Measurements from ENCODE around the gene SVIP.
A peak's percentile ranks its signal among the peaks of the same experiment; 100 is the strongest.

The SVIP gene

GRCh38 chr11:22828373-22828772 lies 1.2 kb downstream of the SVIP start:
- H3K27me3 ChIP-seq (ENCODE audit: control insufficient read depth, insufficient read depth, low read length): no peaks in the 10 kb centered on the region
- H3K36me3 ChIP-seq (ENCODE audit: insufficient read depth, low read length): peaks cover under 1% of the 10 kb centered on the region
- peaks cover 5% of the 10 kb centered on the region for H3K4me1 ChIP-seq (ENCODE audit: control insufficient read depth, insufficient read depth, low read length)
- H3K9me3 ChIP-seq (replicated peaks; ENCODE audit: low read length): no peaks in the 10 kb centered on the region
- H3K4me2 ChIP-seq (ENCODE audit: low read length): peak overlapping the region; percentile 79
- peak overlapping the region; percentile 76 for H3K9ac ChIP-seq (ENCODE audit: low read depth, low read length)
- peak overlapping the region; percentile 80 for H3K4me3 ChIP-seq (ENCODE audit: low read length)

GRCh38 chr11:22822203-22822602 lies 7.4 kb downstream of the SVIP start:
- Histone ChIP-seq H3K36me3 (ENCODE audit: insufficient read depth, low read length) (peaks cover 3% of the 10 kb centered on the region), H3K4me3 (ENCODE audit: low read length) (no peak overlapping the region), H3K9ac (ENCODE audit: low read depth, low read length) (no peak overlapping the region), H3K4me1 (ENCODE audit: control insufficient read depth, insufficient read depth, low read length) (no peaks in the 10 kb centered on the region), H3K9me3 (replicated peaks; ENCODE audit: low read length) (no peaks in the 10 kb centered on the region), H3K4me2 (ENCODE audit: low read length) (no peak overlapping the region), H3K27me3 (ENCODE audit: control insufficient read depth, insufficient read depth, low read length) (no peaks in the 10 kb centered on the region)

GRCh38 chr11:22809893-22810292 lies 19.7 kb downstream of the SVIP start:
- Histone ChIP-seq H3K9me3 (replicated peaks; ENCODE audit: low read length) (no peaks in the 10 kb centered on the region), H3K36me3 (ENCODE audit: insufficient read depth, low read length) (no peaks in the 10 kb centered on the region), H3K27me3 (ENCODE audit: control insufficient read depth, insufficient read depth, low read length) (no peaks in the 10 kb centered on the region), H3K4me1 (ENCODE audit: control insufficient read depth, insufficient read depth, low read length) (no peaks in the 10 kb centered on the region), H3K4me2 (ENCODE audit: low read length) (no peak overlapping the region), H3K4me3 (ENCODE audit: low read length) (no peak overlapping the region), H3K9ac (ENCODE audit: low read depth, low read length) (no peak overlapping the region)

- Histone ChIP-seq H3K9ac (ENCODE audit: low read depth, low read length) (no peak overlapping the region), H3K9me3 (replicated peaks; ENCODE audit: low read length) (no peaks in the 10 kb centered on the region), H3K36me3 (ENCODE audit: insufficient read depth, low read length) (no peaks in the 10 kb centered on the region), H3K4me3 (ENCODE audit: low read length) (no peak overlapping the region), H3K4me2 (ENCODE audit: low read length) (no peak overlapping the region), H3K4me1 (ENCODE audit: control insufficient read depth, insufficient read depth, low read length) (no peaks in the 10 kb centered on the region), H3K27me3 (ENCODE audit: control insufficient read depth, insufficient read depth, low read length) (peaks cover under 1% of the 10 kb centered on the region)
Observed at GRCh38 chr11:22808571-22809197, 20.9 kb downstream of the SVIP start.

GRCh38 chr11:22807855-22808570 lies 21.6 kb downstream of the SVIP start:
- Histone ChIP-seq H3K36me3 (ENCODE audit: insufficient read depth, low read length) (no peaks in the 10 kb centered on the region), H3K9ac (ENCODE audit: low read depth, low read length) (no peak overlapping the region), H3K9me3 (replicated peaks; ENCODE audit: low read length) (no peaks in the 10 kb centered on the region), H3K4me3 (ENCODE audit: low read length) (no peak overlapping the region), H3K4me1 (ENCODE audit: control insufficient read depth, insufficient read depth, low read length) (no peaks in the 10 kb centered on the region), H3K4me2 (ENCODE audit: low read length) (no peak overlapping the region), H3K27me3 (ENCODE audit: control insufficient read depth, insufficient read depth, low read length) (peaks cover 7% of the 10 kb centered on the region)

- no peak overlapping the region for H3K9ac ChIP-seq (ENCODE audit: low read depth, low read length)
- no peak overlapping the region for H3K4me2 ChIP-seq (ENCODE audit: low read length)
- no peaks in the 10 kb centered on the region for H3K36me3 ChIP-seq (ENCODE audit: insufficient read depth, low read length)
- H3K27me3 ChIP-seq (ENCODE audit: control insufficient read depth, insufficient read depth, low read length): peaks cover 7% of the 10 kb centered on the region
- no peak overlapping the region for H3K4me3 ChIP-seq (ENCODE audit: low read length)
- no peaks in the 10 kb centered on the region for H3K4me1 ChIP-seq (ENCODE audit: control insufficient read depth, insufficient read depth, low read length)
- no peaks in the 10 kb centered on the region for H3K9me3 ChIP-seq (replicated peaks; ENCODE audit: low read length)
Observed at GRCh38 chr11:22807391-22807790, 22.2 kb downstream of the SVIP start.

- H3K4me3 ChIP-seq (ENCODE audit: low read length): no peak overlapping the region
- H3K9me3 ChIP-seq (replicated peaks; ENCODE audit: low read length): no peaks in the 10 kb centered on the region
- no peaks in the 10 kb centered on the region for H3K4me1 ChIP-seq (ENCODE audit: control insufficient read depth, insufficient read depth, low read length)
- H3K4me2 ChIP-seq (ENCODE audit: low read length): no peak overlapping the region
- H3K9ac ChIP-seq (ENCODE audit: low read depth, low read length): no peak overlapping the region
- no peaks in the 10 kb centered on the region for H3K36me3 ChIP-seq (ENCODE audit: insufficient read depth, low read length)
- H3K27me3 ChIP-seq (ENCODE audit: control insufficient read depth, insufficient read depth, low read length): peaks cover 7% of the 10 kb centered on the region
Observed at GRCh38 chr11:22802861-22803260, 26.7 kb downstream of the SVIP start.

- Histone ChIP-seq H3K4me1 (ENCODE audit: control insufficient read depth, insufficient read depth, low read length) (no peaks in the 10 kb centered on the region), H3K4me3 (ENCODE audit: low read length) (no peak overlapping the region), H3K9ac (ENCODE audit: low read depth, low read length) (no peak overlapping the region), H3K9me3 (replicated peaks; ENCODE audit: low read length) (no peaks in the 10 kb centered on the region), H3K4me2 (ENCODE audit: low read length) (no peak overlapping the region), H3K27me3 (ENCODE audit: control insufficient read depth, insufficient read depth, low read length) (peaks cover 7% of the 10 kb centered on the region), H3K36me3 (ENCODE audit: insufficient read depth, low read length) (no peaks in the 10 kb centered on the region)
Observed at GRCh38 chr11:22800482-22800881, 29.1 kb downstream of the SVIP start.

GRCh38 chr11:22798901-22799300 lies 30.7 kb downstream of the SVIP start:
- Histone ChIP-seq H3K4me2 (ENCODE audit: low read length) (no peak overlapping the region), H3K27me3 (ENCODE audit: control insufficient read depth, insufficient read depth, low read length) (peaks cover 7% of the 10 kb centered on the region), H3K9ac (ENCODE audit: low read depth, low read length) (no peak overlapping the region), H3K36me3 (ENCODE audit: insufficient read depth, low read length) (no peaks in the 10 kb centered on the region), H3K9me3 (replicated peaks; ENCODE audit: low read length) (no peaks in the 10 kb centered on the region), H3K4me3 (ENCODE audit: low read length) (no peak overlapping the region), H3K4me1 (ENCODE audit: control insufficient read depth, insufficient read depth, low read length) (no peaks in the 10 kb centered on the region)

GRCh38 chr11:22797047-22797446 lies 32.6 kb downstream of the SVIP start:
- H3K4me1 ChIP-seq (ENCODE audit: control insufficient read depth, insufficient read depth, low read length): no peaks in the 10 kb centered on the region
- no peak overlapping the region for H3K4me3 ChIP-seq (ENCODE audit: low read length)
- no peaks in the 10 kb centered on the region for H3K9me3 ChIP-seq (replicated peaks; ENCODE audit: low read length)
- H3K4me2 ChIP-seq (ENCODE audit: low read length): no peak overlapping the region
- no peaks in the 10 kb centered on the region for H3K36me3 ChIP-seq (ENCODE audit: insufficient read depth, low read length)
- no peak overlapping the region for H3K9ac ChIP-seq (ENCODE audit: low read depth, low read length)
- H3K27me3 ChIP-seq (ENCODE audit: control insufficient read depth, insufficient read depth, low read length): no peaks in the 10 kb centered on the region

- H3K36me3 ChIP-seq (ENCODE audit: insufficient read depth, low read length): no peaks in the 10 kb centered on the region
- H3K4me3 ChIP-seq (ENCODE audit: low read length): no peak overlapping the region
- no peak overlapping the region for H3K9ac ChIP-seq (ENCODE audit: low read depth, low read length)
- no peaks in the 10 kb centered on the region for H3K9me3 ChIP-seq (replicated peaks; ENCODE audit: low read length)
- H3K27me3 ChIP-seq (ENCODE audit: control insufficient read depth, insufficient read depth, low read length): peaks cover 3% of the 10 kb centered on the region
- H3K4me2 ChIP-seq (ENCODE audit: low read length): no peak overlapping the region
- no peaks in the 10 kb centered on the region for H3K4me1 ChIP-seq (ENCODE audit: control insufficient read depth, insufficient read depth, low read length)
Observed at GRCh38 chr11:22795914-22796313, 33.7 kb downstream of the SVIP start.

GRCh38 chr11:22792497-22792896 lies 37.1 kb downstream of the SVIP start:
- H3K4me1 ChIP-seq (ENCODE audit: control insufficient read depth, insufficient read depth, low read length): no peaks in the 10 kb centered on the region
- peaks cover 3% of the 10 kb centered on the region for H3K27me3 ChIP-seq (ENCODE audit: control insufficient read depth, insufficient read depth, low read length)

More at GRCh38 chr11:22792497-22792896, 37.1 kb downstream of the SVIP start:
- Histone ChIP-seq H3K36me3 (ENCODE audit: insufficient read depth, low read length) (no peaks in the 10 kb centered on the region), H3K4me3 (ENCODE audit: low read length) (no peak overlapping the region), H3K4me2 (ENCODE audit: low read length) (no peak overlapping the region), H3K9me3 (replicated peaks; ENCODE audit: low read length) (no peaks in the 10 kb centered on the region), H3K9ac (ENCODE audit: low read depth, low read length) (no peak overlapping the region)
